Stimulated activated CD4-positive, alpha-beta T cell treated with anti-CD3 and anti-CD28 coated beads, Interleukin-4, amount 100 ng/mL, for 4 hours (primary cell): ENCODE measurements around the gene NAA25.
A peak's percentile ranks its signal among the peaks of the same experiment; 100 is the strongest.
"Not testable (repeated sequence)": the region's sequence is repeated elsewhere in the genome, so short reads cannot be mapped to it uniquely, and the experiment has no call there.

Experiments
- DNase-seq, 2 experiments: peaks; one replicate each; pipeline ENCODE4 v3.0.0-alpha.2; 2020

NAA25 gene

DNA sequence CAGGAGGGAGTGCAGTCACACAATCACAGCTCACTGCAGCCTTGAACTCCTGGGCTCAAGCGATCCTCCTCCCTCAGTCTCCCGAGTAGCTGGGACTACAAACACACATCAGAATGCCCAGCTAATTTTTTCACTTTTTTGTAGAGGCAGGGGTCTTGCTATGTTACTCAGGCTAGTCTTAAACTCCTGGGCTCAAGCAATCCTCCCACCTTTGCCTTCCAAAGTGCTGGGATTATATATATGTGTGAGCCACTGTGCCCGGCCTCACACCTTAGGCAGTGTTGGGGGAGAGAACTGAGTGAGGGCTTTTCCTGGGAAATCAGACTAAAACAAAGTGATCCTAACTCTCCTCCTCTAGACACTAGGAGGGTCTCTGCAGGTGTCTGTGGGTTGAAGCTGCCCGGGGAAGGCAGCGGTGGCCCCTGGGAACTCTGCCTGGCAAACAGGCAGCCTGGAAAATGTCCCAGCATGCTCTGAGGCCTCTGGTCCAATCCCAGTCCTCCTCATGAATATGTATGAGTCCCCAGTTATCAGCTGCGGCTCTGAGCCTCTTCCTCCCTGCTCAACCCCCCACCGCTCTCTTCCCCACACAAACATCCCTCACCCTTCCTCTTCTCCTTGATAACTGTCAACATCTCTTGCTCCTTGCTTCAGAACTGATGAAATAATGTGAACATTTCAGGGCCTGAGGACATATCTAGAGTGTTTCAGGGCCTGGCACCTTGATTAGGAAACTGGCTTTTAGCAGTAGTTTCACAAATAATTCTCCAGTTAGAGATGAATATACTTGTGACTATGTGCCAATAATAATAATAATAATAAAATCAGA is 7.9 kb upstream of the NAA25 start:
- no peak for DNase-seq

DNA sequence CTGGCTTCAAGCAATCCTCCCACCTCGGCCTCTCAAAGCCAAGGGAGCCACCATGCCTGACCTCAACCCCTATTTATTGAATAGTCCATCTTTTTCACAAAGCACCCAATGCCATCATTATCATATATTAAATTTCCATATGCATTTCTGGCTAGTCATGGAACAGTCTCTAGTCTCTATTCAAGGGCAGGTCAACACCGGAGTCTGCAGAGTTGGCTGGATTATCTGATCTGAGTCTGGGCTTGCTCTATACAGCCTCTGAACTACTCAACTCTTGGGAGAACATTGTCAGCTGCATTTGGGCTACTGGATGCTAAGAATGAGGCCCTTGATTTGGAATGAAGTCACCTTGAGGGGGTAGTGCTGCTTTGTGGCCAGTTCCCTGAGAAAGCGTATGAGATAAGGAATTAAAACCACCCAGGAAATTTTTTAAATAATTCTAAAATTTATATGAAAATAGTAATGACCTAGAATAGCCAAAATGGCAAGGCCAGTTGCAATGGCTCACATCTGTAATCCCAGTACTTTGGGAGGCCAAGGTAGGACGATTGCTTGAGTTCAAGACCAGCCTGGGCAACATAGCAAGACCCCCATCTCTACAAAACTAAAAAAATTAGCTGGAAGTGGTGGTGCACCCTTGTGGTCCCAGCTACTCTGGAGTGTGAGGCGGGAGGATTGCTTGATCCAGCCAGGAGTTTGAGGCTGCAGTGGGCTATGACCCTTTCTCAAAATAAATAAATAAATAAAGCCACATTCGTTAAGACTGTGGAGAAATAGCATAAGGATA is 6.9 kb upstream of the NAA25 start:
- no peak for DNase-seq

DNA sequence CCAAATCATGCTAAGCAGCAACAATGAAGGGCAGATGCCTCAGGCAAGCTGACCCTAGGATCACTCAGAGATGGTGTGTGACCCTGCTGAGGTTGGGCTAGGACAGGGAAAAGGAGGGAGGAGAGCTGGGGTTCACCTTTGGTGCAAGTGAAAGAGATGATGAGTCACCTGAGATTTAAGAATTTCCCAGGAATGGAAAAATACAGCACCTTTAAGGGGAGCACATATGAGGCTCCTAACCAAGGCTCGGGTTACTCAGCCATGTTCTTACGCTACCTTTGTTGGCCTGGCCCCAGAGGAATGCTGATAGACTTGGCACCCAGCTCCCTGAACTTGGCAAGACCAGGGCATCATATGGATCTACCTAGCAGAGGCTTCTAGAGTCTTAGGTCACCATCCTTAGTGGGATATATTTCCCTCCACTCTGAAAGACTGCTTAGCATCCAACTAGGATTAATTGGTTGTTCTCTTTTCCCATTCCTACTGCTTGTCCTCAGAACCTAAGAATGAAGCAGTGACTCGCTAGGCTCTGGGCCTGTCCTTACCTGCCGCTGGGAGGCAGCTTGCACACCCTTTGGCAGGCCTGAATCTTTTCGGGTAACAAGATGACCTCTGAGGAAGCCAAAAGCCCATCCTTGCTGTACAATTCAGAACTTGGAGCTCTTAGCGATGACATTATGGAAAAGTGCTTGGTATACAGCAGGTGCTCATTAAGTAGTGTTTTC is 4.0 kb upstream of the NAA25 start:
- no peak for DNase-seq

DNA sequence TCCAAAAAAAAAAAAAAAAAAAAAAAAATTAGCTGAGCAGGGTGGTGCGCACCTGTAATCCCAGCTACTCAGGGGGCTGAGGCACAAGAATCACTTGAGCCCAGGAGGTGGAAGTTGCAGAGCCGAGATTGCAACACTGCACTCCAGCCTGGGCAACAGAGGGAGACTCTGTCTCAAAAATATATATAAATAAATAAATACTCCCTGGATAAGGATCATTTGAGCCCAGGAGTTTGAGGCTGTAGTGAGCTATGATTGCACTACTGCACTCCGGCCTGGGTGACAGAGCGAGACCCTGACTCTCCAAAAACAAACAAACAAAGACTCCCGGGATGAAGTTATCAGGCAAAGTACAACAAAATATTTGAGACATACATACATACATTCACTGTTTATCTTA is 3.3 kb upstream of the NAA25 start:
- no peak for DNase-seq

DNA sequence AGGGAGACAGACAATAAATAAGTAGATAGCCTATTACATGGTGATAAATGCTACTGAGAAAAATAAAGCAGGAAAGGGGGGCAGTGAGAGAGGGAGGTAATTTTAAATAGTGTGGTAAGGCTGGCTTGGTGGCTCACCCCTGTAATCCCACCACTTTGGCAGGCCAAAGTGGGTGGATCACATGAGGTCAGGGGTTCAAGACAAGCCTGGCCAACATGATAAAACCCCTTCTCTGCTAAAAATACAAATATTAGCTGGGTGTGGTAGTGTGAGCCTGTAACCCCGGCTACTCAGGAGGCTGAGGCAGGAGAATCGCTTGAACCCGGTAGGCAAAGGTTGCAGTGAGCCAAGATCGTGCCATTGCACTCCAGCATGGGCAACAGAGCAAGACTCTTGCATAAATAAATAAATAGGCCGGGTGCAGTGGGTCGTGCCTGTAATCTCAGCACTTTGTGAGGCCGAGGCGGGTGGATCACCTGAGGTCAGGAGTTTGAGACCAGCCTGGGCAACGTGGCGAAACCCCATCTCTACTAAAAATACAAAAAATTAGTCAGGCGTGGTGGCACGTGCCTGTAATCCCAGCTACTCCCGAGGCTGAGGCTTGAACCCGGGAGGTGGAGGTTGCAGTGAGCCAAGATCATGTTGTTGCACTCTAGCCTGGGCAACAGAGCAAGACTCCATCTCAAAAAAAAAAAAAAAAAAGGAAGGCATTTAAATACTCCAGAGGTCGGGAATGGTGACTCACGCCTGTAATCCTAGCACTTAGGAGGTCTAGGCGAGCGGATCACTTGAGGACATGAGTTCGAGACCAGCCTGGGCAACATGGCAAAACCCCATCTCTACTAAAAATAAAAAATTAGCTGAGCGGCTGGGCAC is 2.4 kb upstream of the NAA25 start:
- not testable (repeated sequence) for DNase-seq

DNA sequence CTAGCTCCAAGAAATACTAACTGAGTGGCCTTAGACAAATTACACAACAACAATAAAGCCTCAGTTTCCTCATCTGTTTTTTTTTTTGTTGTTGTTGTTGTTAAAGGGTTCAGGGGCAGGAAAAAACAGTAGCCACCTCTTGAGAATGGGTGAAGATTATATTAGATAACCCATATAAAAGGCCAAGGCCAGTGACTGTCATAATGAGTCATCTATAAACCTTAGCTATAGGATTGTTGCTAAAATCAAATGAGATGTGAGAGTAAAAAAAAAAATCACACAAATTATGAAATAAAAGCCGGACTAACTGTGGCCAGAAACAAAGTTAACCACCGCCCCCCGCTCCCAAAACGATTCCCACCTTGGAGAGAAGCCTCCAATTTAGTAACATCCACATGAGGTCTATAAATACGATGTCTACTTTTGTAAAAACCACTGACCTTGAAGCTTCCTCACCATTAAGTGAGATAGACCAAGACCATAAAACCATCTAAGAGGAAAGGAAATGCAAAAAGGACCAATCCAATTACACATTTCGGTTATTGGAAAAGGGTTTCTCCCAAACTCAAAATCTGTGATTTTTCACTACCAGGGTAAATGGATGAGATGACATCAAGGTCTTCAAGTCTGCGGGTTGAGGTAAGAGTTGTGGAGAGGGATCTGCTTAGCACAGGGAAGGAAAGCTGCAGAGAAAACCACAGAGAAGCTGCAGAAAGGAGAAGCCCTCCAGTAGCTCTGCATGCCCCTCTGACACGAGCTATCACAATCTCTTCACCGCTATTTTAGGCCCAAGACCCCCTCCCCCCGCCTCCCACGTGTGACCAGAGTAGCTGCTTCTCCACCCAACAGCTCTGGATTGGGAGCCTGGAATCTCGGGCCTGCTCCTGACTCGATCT is 1.0 kb downstream of the NAA25 start:
- peak in 1 of 2 experiments; percentile 29 for DNase-seq

DNA sequence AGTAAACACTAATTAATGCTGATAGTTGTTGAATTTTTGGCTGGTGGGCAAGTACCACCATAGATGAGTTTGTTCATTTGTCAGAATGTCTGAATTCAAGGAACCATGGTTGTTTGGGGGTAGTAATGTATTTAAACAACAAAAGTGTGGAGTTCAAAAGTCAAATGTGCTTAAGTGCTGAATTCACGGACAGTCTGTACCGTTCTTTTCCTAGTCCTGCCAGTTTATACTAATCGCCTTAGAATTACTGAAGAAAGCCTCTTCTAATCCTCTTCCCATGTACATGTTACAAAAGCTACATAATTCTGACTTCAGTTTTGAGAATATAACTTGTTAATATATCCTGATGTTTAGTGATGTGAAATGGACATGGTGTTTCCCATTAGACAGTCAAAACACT is 2.7 kb downstream of the NAA25 start:
- no peak for DNase-seq

DNA sequence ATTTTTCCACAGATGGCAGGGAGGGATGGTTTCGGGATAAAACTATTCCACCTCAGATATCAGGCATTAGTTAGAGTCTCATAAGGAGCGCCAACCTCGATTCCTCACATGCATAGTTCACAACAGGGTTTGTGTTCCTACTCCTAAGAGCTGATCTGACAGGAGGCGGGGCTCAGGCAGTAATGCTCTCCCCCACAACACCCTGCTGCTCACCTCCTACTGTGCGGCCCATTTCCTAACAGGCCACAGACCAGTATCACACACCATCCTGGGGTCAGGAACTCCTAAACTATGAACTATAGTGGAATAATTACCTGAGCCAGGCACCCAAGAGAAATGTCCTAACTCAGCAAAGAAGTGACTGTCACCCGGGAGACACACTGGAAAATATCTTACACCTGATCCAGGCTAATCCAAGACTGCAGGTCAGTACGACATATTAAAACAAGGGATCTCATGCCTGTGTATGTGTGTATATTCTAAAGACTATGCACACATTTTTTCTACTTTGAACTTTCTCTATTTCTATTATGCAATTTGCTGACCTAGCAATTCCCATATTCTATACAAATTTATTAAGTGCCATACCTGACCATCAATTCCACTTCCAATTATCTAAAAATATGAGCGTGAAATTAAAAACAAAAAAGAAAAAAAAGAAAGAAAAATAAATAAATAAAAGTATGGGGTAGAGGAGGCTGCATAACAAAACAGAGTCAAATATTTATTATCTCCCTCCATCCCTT is 4.7 kb downstream of the NAA25 start:
- no peak for DNase-seq

DNA sequence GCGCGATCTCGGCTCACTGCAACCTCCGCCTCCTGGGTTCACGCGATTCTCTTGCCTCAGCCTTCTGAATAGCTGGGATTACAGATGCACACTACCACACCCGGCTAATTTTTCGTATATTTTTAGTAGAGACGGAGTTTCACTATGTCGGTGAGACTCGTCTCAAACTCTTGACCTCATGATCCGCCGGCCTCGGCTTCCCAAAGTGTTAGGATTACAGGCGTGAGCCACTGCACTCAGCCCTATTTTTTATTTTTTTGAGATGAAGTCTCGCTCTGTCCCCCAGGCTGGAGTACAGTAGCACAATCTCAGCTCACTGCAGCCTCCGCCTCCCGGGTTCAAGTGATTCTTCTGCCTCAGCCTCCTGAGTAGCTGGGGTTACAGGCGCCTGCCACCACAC is 5.8 kb downstream of the NAA25 start:
- not testable (repeated sequence) for DNase-seq

DNA sequence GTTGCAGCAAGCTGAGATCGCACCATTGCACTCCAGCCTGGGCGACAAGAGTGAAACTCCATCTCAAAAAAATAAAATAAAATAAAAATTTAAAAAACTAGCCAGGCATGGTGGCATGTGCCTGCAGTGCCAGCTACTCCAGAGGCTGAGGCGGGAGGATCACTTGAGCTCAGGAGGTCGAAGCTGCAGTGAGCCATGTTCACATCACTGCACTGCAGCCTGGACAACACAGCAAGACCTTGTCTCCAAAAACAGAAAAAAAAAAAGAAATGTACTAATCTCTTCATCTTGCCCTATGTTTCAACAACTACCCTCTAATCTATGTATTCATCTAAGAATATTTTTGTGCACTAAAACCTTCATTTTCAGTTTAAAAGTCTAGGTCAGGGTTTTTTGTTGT is 6.5 kb downstream of the NAA25 start:
- no peak for DNase-seq

DNA sequence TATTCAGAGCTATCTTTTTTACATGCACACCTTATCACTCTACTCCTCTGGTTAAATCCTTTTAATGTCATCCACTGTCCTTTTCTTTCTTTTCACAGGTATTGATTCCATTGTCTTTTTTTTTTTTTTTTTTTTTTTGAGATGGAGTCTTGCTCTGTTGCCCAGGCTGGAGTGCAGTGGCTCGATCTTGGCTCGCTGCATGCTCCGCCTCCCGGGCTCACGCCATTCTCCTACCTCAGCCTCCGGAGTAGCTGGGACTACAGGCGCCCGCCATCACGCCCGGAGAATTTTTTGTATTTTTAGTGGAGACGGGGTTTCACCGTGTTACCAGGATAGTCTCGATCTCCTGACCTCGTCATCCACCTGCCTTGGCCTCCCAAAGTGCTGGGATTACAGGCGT is 8.1 kb downstream of the NAA25 start:
- DNase-seq: not testable (repeated sequence)

DNA sequence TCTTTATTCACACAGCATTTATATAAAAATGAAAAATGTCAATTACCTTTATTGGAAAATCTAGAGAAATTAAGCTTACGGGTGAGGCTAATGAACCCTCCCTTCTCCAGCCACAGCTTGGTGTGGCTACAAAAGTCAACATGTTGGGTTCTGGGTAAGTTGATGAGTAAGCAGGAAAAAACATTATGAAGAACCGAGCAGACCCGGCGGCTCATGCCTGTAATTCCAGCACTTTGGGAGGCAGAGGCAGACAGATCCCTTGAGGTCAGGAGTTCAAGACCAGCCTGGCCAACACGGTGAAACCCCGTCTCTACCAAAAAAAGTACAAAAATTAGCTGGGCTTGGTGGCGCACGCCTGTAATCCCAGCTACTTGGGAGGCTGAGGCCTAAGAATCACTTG is 10.9 kb downstream of the NAA25 start:
- DNase-seq: no peak

DNA sequence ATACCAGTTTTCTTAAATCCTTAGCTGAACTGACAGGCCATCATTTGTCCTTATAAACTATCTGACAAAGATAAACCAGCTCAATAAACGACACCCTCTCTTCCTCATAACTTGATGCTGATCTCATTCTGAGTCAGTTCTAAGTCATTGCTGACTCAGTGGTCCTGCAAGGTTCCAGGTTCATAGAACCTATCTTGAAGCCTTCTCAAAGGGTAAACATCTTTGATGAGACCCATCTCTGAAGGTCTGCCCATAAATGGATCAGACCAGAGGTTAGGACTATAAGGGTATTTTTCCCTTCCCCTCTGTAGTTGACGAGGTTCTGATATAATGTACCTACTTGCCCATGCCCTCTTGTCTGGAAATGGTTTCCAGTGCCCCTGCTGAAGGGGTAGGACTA is 11.9 kb downstream of the NAA25 start:
- DNase-seq: peak in 1 of 2 experiments; percentile 36

DNA sequence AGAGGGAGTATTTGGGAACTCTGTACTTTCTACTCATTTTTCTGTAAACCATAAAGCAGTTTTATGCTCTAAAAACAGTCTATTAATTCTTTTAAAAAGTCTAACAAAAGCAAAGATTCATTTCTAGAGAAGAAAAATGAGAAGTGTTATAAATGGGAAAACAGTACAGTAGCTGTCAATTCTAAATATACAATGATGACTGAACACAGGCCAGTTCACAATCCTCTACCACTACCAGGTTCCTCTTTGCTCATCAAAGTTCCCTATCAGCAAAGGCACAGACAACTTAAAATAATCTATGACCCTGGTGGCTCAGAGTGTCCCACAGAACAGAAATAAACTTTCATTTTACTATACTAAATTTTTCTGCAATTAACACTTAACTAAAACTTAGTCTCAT is 12.5 kb downstream of the NAA25 start:
- DNase-seq: no peak

DNA sequence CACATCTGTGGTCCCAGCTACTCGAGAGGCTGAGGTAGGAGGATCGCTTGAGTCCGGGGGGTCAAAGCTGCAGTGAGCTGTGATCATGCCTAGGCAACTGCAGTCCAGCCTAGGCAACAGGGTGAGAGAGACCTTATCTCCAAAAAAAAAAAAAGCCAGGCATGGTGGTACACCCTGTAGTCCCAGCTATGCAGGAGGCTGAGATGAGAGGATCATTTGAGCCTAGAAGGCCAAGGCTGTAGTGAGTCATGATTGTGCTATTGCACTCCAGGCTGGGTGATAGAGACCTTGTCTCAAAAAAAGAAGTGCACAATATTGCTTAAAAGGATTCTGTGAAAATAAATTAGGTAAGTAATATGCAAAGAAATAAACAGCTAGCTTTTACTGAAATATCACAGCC is 17.0 kb downstream of the NAA25 start:
- DNase-seq: no peak

DNA sequence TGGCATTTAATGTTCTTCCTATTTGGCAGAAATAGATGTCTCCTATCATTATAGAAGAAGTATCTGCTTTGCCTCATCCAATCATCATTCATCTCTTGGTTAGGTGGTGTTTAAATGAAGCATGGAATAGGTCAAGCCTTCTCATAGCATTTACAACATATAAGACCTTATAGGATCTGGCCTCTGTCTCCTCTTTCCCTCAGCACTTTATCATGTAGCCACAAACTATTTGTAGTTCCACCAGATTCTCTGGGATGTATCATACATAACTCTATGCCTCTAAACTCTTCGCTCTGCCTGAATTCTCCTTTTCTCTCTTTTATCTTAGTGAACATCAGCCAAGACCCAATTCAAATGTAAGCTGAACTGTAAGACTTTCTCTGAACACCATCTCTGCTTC is 20.7 kb downstream of the NAA25 start:
- no peak for DNase-seq

DNA sequence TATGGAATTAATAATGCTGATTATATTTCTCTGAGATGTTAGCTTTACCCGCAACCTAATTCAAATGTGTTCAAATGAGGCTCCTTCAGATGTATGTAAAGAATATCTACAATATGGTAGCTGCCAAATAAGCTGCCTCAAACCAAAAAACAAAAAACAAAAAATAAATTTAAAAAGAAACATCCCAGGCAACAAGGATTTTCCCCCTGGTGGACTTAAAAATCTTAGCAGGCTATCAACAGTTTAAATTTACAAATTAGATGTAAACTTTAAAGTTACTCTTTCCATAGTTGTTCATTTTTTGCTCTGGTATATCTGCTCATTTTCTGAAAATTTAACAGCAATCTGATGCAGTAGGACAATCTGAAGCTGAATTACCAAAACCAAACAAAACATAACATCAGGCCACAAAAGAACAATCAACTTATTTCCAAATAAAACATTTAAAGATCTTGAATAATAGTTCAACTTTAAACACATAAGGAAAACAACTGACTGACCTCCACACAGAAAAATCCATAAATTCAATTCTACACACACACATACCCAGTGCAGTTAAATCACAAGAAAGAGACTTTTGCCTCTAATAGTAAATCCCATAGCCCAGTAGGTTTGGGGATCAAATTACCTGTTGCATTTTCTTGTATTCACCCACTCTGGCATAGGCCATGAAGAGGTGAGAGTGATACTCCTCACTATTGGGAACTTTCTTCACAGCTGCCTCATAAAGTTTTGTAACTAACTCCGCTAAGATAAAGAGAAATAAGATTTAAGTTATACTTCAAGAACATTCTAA is 21.3 kb downstream of the NAA25 start:
- DNase-seq: no peak

DNA sequence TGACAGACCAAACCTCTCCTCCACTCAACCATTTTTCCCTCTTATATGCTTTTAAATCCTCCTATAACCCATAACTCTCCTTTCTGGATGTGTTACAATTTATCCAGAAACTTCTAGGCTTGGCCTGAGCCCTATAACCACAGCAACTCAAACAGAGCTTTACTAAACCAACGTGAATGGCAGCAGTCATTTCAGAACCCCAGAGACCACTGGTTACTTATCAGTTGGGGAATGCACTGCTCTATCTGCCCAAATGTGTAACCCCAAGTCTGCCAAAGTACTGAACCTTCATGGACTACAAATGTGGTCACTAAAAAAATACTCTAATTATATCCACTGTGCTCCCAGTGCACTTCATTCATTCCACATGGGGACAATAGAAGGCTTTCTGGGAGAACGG is 42.0 kb downstream of the NAA25 start:
- DNase-seq: no peak

DNA sequence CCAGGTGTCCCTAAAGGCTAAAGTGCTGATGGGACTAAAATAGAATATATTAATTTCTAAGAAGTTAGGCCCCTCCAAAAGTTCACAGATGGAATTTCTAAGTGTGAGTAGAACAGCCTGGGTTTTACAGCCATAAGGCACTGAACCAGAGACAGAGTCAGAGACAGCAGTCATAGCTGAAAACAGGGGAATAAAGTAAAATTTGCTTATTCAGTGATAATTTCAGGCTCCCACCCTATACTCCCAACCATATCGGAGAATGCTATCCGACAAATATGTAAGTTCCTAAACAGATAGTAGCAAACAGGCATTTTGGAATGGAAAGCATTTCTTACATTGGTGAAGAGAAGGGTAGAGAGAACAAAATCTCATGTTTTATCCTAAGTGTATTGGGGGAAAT is 45.3 kb downstream of the NAA25 start:
- DNase-seq: no peak

DNA sequence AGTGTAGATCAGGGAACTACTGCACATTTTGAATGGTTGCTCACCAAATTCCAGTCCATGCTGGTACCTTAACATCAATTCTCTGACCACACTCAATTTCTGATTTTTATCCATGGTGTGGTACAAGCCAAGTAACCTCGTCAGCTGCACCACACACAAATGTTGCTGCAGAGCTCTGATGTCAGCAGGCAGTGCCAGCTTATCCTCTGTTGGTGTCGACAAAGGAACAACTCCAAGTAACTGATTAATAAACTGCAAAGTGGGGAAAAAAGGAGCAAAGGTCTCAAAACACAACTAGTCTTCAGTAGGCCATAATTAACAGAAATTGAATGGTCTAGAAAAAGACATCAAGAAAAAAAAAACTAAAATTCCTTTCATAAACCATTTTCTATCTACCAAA is 47.4 kb downstream of the NAA25 start:
- DNase-seq: no peak
